Lung (tissue), 13 donors: ENCODE measurements around the gene HCCS. TPM values are rescaled to one million over a fixed set of nuclear protein-coding genes. Genes with fewer than 3 reads are reported as not detected.

ENCODE experiments used
- ATAC-seq: fragments of 200-7000 bp; cut with Tn5 transposase; one replicate; pipeline ENCODE4 v1.9.1; 2020; ENCODE audit warnings: moderate number of reproducible peaks; ENCODE audit not compliant: insufficient read depth, low FRiP score
- DNase-seq, 3 donors: peaks; one replicate each; pipeline ENCODE4 v3.0.0-alpha.2; 2013 to 2017
- H3K27ac ChIP-seq, 2 donors: one replicate each; pipeline ENCODE4 v1.5.1; 2013; ENCODE audit warnings: mild to moderate bottlenecking in 2 of 2, moderate library complexity in 2 of 2, control low read depth in 1 of 2, inconsistent platforms in 1 of 2, low read depth in 1 of 2, low read length in 1 of 2
- H3K27me3 ChIP-seq, 3 donors: one replicate each; pipeline ENCODE4 v1.5.1; 2013; ENCODE audit warnings: low read length in 2 of 3; ENCODE audit not compliant: control insufficient read depth in 3 of 3, insufficient read depth in 3 of 3
- H3K36me3 ChIP-seq, 4 donors: one replicate each; pipeline ENCODE4 v1.5.1; 2013; ENCODE audit warnings: low read length in 4 of 4, mild to moderate bottlenecking in 1 of 4, moderate library complexity in 1 of 4; ENCODE audit not compliant: control insufficient read depth in 4 of 4, insufficient read depth in 4 of 4
- H3K4me1 ChIP-seq, 5 donors: one replicate each; pipeline ENCODE4 v1.5.1; 2013; ENCODE audit warnings: low read length in 5 of 5, mild to moderate bottlenecking in 2 of 5, moderate library complexity in 1 of 5; ENCODE audit not compliant: control insufficient read depth in 5 of 5, insufficient read depth in 5 of 5
- H3K4me3 ChIP-seq: one replicate; pipeline ENCODE4 v1.5.1; 2013; ENCODE audit warnings: mild to moderate bottlenecking, control low read depth, moderate library complexity
- H3K9ac ChIP-seq, 2 donors: one replicate each; pipeline ENCODE4 v1.5.1; 2013; ENCODE audit warnings: low read length in 2 of 2, control low read depth in 1 of 2; ENCODE audit not compliant: insufficient read depth in 1 of 2
- H3K9me3 ChIP-seq, 4 donors: one replicate each; pipeline ENCODE4 v1.5.1; 2013; ENCODE audit warnings: low read length in 3 of 4, mild to moderate bottlenecking in 1 of 4, moderate library complexity in 1 of 4; ENCODE audit not compliant: control insufficient read depth in 4 of 4, insufficient read depth in 3 of 4
- CTCF ChIP-seq: IDR thresholded peaks from 2 replicates; pipeline ENCODE4 v1.5.1; 2012; ENCODE audit warnings: mild to moderate bottlenecking; ENCODE audit errors: control extremely low read depth, extremely low read depth
- WGBS, 2 donors: extraction: QIAGEN DNeasy Blood & Tissue Kit; methylation state at CpG; one replicate each; pipeline ENCODE4 v1.1.7; 2013; 5-methylcytosine and 5-hydroxymethylcytosine counted together
- polyA plus RNA-seq, 2 donors: library from polyadenylated mRNA; stranded (reverse); fragments of 200-250 nt; gene quantifications; one replicate each; pipeline ENCODE4 v1.2.1, GENCODE V29; 2013
- small RNA-seq: library from RNA; depleted of rRNA; stranded (forward); fragments of <200 nt; gene quantifications from one replicate; pipeline ENCODE3, GENCODE V24; 2014; ENCODE audit warnings: low replicate concordance
- total RNA-seq, 2 donors: library from RNA; depleted of rRNA in 1 of 2; stranded (reverse); fragments of >200 nt in 1 of 2; gene quantifications; one replicate each; pipeline ENCODE4 v1.2.1, GENCODE V29; 2014 to 2021
- donor health status: control.
- donor health status: control.
- donor health status: Bipolar disorder and iron deficiency.
- donor health status: healthy.
- donor health status: DM: yes; HTN: yes; CAD: no.

Gene HCCS
- total and polyA plus RNA-seq, 4 donors = 9.0 to 21.5 (median 15.2) TPM

- no peak for TF ChIP-seq CTCF
- 64 to 89% methylated on average over 6 of the region's 6 CpGs for WGBS, 2 donors
- no peak for ATAC-seq
Observed at GRCh38 chrX:11164433-11164832, 53.3 kb downstream of the HCCS start.

GRCh38 chrX:11171956-11172355 is 60.8 kb downstream of the HCCS start:
- H3K9me3 ChIP-seq = peaks cover 0 to 4% (median 0%) of the 10 kb centered on the region in 4 donors
- WGBS, 2 donors = 61 to 96% methylated on average over 4 of the region's 4 CpGs
- no peaks in the 10 kb centered on the region for H3K36me3 ChIP-seq
- no peak overlapping the region for H3K27ac ChIP-seq
- no peak for DNase-seq
- peaks cover 0 to 39% (median 15%) of the 10 kb centered on the region in 3 donors for H3K27me3 ChIP-seq
- H3K9ac ChIP-seq = no peak overlapping the region
- no peak for ATAC-seq
- TF ChIP-seq CTCF = no peak
- H3K4me3 ChIP-seq = no peak overlapping the region
- H3K4me1 ChIP-seq = no peaks in the 10 kb centered on the region

More at GRCh38 chrX:11164433-11164832, 53.3 kb downstream of the HCCS start:
- H3K4me1 ChIP-seq = no peaks in the 10 kb centered on the region
- DNase-seq = no peak
- H3K27ac ChIP-seq = no peak overlapping the region
- no peak overlapping the region for H3K4me3 ChIP-seq
- peaks cover 0 to 39% (median 15%) of the 10 kb centered on the region in 3 donors for H3K27me3 ChIP-seq
- H3K36me3 ChIP-seq = no peaks in the 10 kb centered on the region
- H3K9ac ChIP-seq = no peak overlapping the region
- H3K9me3 ChIP-seq = peaks cover 0 to 1% (median 0%) of the 10 kb centered on the region in 4 donors

GRCh38 chrX:11172415-11172814 is 61.3 kb downstream of the HCCS start:
- no peaks in the 10 kb centered on the region for H3K36me3 ChIP-seq
- no peaks in the 10 kb centered on the region for H3K4me1 ChIP-seq
- no peak for TF ChIP-seq CTCF
- peaks cover 0 to 39% (median 15%) of the 10 kb centered on the region in 3 donors for H3K27me3 ChIP-seq
- H3K4me3 ChIP-seq = no peak overlapping the region
- no peak for ATAC-seq
- peaks cover 0 to 4% (median 0%) of the 10 kb centered on the region in 4 donors for H3K9me3 ChIP-seq
- H3K9ac ChIP-seq = no peak overlapping the region
- DNase-seq = no peak
- WGBS, 2 donors = 81 to 87% methylated on average over 4 of the region's 4 CpGs
- H3K27ac ChIP-seq = no peak overlapping the region

Small RNA genes lying within 50 kb of the gene (small RNA-seq; reads per million reads assigned to genes)
- gene RF00019 (not detected), gene RF02271 (not detected)

Other genes with a start within 250 kb of the HCCS start
- gene AMELX, start 182.1 kb downstream of the HCCS start, total RNA-seq = not detected
- gene AMELX, start 182.1 kb downstream of the HCCS start, polyA plus RNA-seq = not detected